Activated CD8-positive, alpha-beta T cell treated with anti-CD3 and anti-CD28 coated beads for 36 hours (primary cell): Measurements from ENCODE around the gene PIK3R6. TPM values are rescaled to one million over a fixed set of nuclear protein-coding genes. Genes with fewer than 3 reads are reported as not detected.

ENCODE experiments used
- ATAC-seq: fragments of 200-7000 bp; cut with Tn5 transposase; one replicate; pipeline ENCODE4 v1.10.0; 2021; ENCODE audit warnings: mild to moderate bottlenecking, moderate library complexity
- CTCF ChIA-PET: fragments of 350-600 bp; sonication (Branson Sonifier 250); formaldehyde crosslinking; loops from one replicate; lab custom pipeline; 2021; ENCODE audit warnings: antibody characterized with exemption; lab: Charles Lee
- POLR2A ChIA-PET: fragments of 350-600 bp; sonication (Branson Sonifier 250); formaldehyde crosslinking; loops from one replicate; lab custom pipeline; 2021; ENCODE audit warnings: antibody characterized with exemption; lab: Charles Lee
- DNase-seq: peaks from one replicate; pipeline ENCODE4 v3.0.0-alpha.2; 2020
- H3K27ac Mint-ChIP-seq: one replicate; pipeline ENCODE4 v1.8.0; 2021; ENCODE audit warnings: mild to moderate bottlenecking, mixed read lengths
- H3K27me3 Mint-ChIP-seq: one replicate; pipeline ENCODE4 v1.8.0; 2021; ENCODE audit warnings: mixed read lengths
- H3K36me3 Mint-ChIP-seq: one replicate; pipeline ENCODE4 v1.8.0; 2021; ENCODE audit warnings: low read depth, mixed read lengths
- H3K4me1 Mint-ChIP-seq: one replicate; pipeline ENCODE4 v1.8.0; 2021; ENCODE audit warnings: low read depth, mixed read lengths
- H3K4me3 Mint-ChIP-seq: one replicate; pipeline ENCODE4 v1.8.0; 2021; ENCODE audit warnings: mild to moderate bottlenecking, moderate library complexity, mixed read lengths
- H3K9me3 Mint-ChIP-seq: one replicate; pipeline ENCODE4 v1.8.0; 2021; ENCODE audit warnings: mixed read lengths
- CTCF ChIP-seq: fragments of 200-600 bp; IDR thresholded peaks from one replicate; pipeline ENCODE4 v1.8.0; 2022; ENCODE audit warnings: antibody characterized with exemption, mild to moderate bottlenecking
- intact Hi-C: fragments of 100-400 bp; cut with micrococcal nuclease; formaldehyde crosslinking; loops from one replicate; pipeline ENCODE4 v1.10.0; 2022
- total RNA-seq, 2 experiments: library from RNA; stranded (reverse); gene quantifications; one replicate each; pipeline ENCODE4 v1.2.3, GENCODE V29; 2021

PIK3R6 gene
- total RNA-seq, 2 experiments from 2014 or later, result 3.8 to 3.9 TPM

GRCh38 chr17:8896087-8896486 lies 28.6 kb upstream of the PIK3R6 start:
- no peak for TF ChIP-seq CTCF
- POLR2A ChIA-PET, result interaction anchor here (0.5 to 1.8 kb wide), 6 partner anchors 17 to 457 kb away, joined by 3 to 8 read pairs (median 4); no protein-coding TSS in a partner anchor
- intact Hi-C loops, result no loop called here
- peak overlapping the region; percentile 61 for H3K27ac Mint-ChIP-seq
- ATAC-seq, result no peak
- no peak overlapping the region for H3K4me3 Mint-ChIP-seq
- H3K36me3 Mint-ChIP-seq, result peaks cover 61% of the 10 kb centered on the region
- DNase-seq, result no peak
- H3K27me3 Mint-ChIP-seq, result no peaks in the 10 kb centered on the region
- H3K9me3 Mint-ChIP-seq, result no peaks in the 10 kb centered on the region
- peaks cover 80% of the 10 kb centered on the region for H3K4me1 Mint-ChIP-seq
- CTCF ChIA-PET, result interaction anchor here (0.5 to 3.4 kb wide), 19 partner anchors 10 to 234 kb away, joined by 3 to 27 read pairs (median 8); partner anchors contain the start of gene PIK3R5

- Mint-ChIP-seq H3K27me3 (no peaks in the 10 kb centered on the region), H3K4me3 (no peak overlapping the region), H3K36me3 (peaks cover 56% of the 10 kb centered on the region), H3K27ac (peak overlapping the region; percentile 60), H3K4me1 (peaks cover 69% of the 10 kb centered on the region), H3K9me3 (no peaks in the 10 kb centered on the region)
- intact Hi-C loops, result no loop called here
- ATAC-seq (peak; percentile 60), DNase-seq (peak; percentile 77)
- POLR2A ChIA-PET, result interaction anchor here (0.8 to 1.8 kb wide), 10 partner anchors 9 to 100 kb away, joined by 3 to 8 read pairs (median 4); no protein-coding TSS in a partner anchor
- CTCF ChIA-PET, result interaction anchor here (0.7 to 3.4 kb wide), 40 partner anchors 11 to 264 kb away, joined by 3 to 27 read pairs (median 6); partner anchors contain the start of genes CCDC42, MFSD6L, MYH10 and PIK3R5
- peak; percentile 84 for TF ChIP-seq CTCF
These were observed 27.5 kb upstream of the PIK3R6 start for GRCh38 chr17:8894673-8895578.

- ATAC-seq (no peak), DNase-seq (no peak)
- ChIA-PET CTCF (interaction anchor here (0.8 to 3.4 kb wide), 31 partner anchors 14 to 263 kb away, joined by 3 to 27 read pairs (median 6); partner anchors contain the start of genes CCDC42, MFSD6L, MYH10 and PIK3R5), POLR2A (interaction anchor here (1.0 to 1.4 kb wide), 4 partner anchors 8 to 67 kb away, joined by 3 to 5 read pairs (median 3); no protein-coding TSS in a partner anchor)
- H3K9me3 Mint-ChIP-seq, result no peaks in the 10 kb centered on the region
- peaks cover 57% of the 10 kb centered on the region for H3K36me3 Mint-ChIP-seq
- H3K4me1 Mint-ChIP-seq, result peaks cover 64% of the 10 kb centered on the region
- no peak overlapping the region for H3K4me3 Mint-ChIP-seq
- peak overlapping the region; percentile 35 for H3K27ac Mint-ChIP-seq
- no peaks in the 10 kb centered on the region for H3K27me3 Mint-ChIP-seq
- TF ChIP-seq CTCF, result no peak
- intact Hi-C loops, result no loop called here
These were observed 26.8 kb upstream of the PIK3R6 start for GRCh38 chr17:8894202-8894671.

GRCh38 chr17:8893621-8894201 lies 26.2 kb upstream of the PIK3R6 start:
- no peak for TF ChIP-seq CTCF
- H3K9me3 Mint-ChIP-seq, result no peaks in the 10 kb centered on the region
- peaks cover 58% of the 10 kb centered on the region for H3K4me1 Mint-ChIP-seq
- H3K4me3 Mint-ChIP-seq, result no peak overlapping the region
- no peak overlapping the region for H3K27ac Mint-ChIP-seq
- ChIA-PET POLR2A (interaction anchor here (1.0 to 1.4 kb wide), 3 partner anchors 24 to 67 kb away, joined by 3 to 5 read pairs (median 3); no protein-coding TSS in a partner anchor), CTCF (interaction anchor here (1.2 to 3.4 kb wide), 11 partner anchors 15 to 148 kb away, joined by 4 to 18 read pairs (median 7); partner anchors contain the start of gene CCDC42)
- peaks cover 54% of the 10 kb centered on the region for H3K36me3 Mint-ChIP-seq
- ATAC-seq (no peak), DNase-seq (no peak)
- intact Hi-C loops, result no loop called here
- H3K27me3 Mint-ChIP-seq, result no peaks in the 10 kb centered on the region
